ENCODE measurements around the gene RPL37A.

- TF ChIP-seq L3MBTL2 (conservative IDR thresholded peaks at IDR 0.05) (no peak), ZNF384 (IDR thresholded peaks at IDR 0.05) (no peak), BHLHE40 (IDR thresholded peaks at IDR 0.05; ENCODE audit: borderline replicate concordance) (no peak), SUZ12 (IDR thresholded peaks at IDR 0.05) (no peak), ARNT (IDR thresholded peaks at IDR 0.05) (no peak), PKNOX1 (IDR thresholded peaks at IDR 0.05) (no peak), FOXA1 (IDR thresholded peaks at IDR 0.05) (no peak), CTBP1 (IDR thresholded peaks at IDR 0.05; ENCODE audit: borderline replicate concordance) (no peak), SP1 (IDR thresholded peaks at IDR 0.05) (no peak)
Measured at GRCh38 chr2:216503697-216504375, 5.2 kb downstream of the RPL37A start.

All from HEK293T (cell line).